ENCODE data around the gene DSEL.

Gene DSEL

GRCh38 chr18:67504739-67505138, 11.8 kb downstream of the DSEL start:
- DNase-seq (ENCODE audit: low read depth in 4 of 4, low spot score in 1 of 4) = no peak

- DNase-seq (ENCODE audit: low read depth in 4 of 4, low spot score in 1 of 4) = no peak
Observed at GRCh38 chr18:67500522-67501205, 15.9 kb downstream of the DSEL start.

DNA sequence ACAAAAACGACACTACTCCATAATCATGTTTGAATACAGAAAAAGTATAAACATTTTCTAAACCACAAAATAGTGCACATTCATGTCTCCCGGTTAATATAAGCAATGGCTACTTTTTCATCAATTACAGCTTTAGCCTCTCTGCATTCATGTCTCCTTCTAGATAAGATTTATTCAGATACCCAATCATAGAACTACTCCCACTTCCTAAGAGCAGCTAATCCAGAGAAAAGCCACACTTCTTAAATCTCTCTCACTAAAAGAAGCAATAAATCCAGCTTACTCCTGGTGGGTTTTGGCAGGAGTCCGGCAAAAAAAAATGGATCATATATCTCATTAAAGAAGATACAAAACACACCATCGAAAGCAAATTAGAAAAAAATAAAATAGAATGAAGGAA, 20.1 kb downstream of the DSEL start:
- DNase-seq (ENCODE audit: low read depth in 4 of 4, low spot score in 1 of 4) = no peak

GRCh38 chr18:67486534-67486933, 30.0 kb downstream of the DSEL start:
- no peak for DNase-seq (ENCODE audit: low read depth in 4 of 4, low spot score in 1 of 4)

- no peak for DNase-seq (ENCODE audit: low read depth in 4 of 4, low spot score in 1 of 4)
Observed at GRCh38 chr18:67485655-67486054, 30.9 kb downstream of the DSEL start.

DNA sequence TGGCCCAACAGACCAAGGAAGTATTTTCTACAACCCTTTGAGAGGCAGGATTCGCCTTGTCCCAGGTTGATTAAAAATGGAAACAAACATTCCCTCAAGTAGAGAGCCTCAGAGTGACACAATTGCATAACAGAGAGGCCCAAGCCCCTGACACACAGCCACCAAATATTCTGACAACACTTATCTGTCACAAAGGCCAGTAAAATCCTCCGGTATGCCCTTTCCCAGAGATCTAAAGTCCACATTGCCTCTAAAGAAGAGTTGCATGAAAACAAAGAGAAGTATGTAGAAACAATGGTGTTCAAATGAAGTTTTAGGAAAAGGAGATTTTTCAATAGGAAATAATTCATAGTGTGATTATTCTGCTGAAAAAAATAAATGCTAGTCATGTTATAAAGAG, 32.1 kb downstream of the DSEL start:
- no peak for DNase-seq (ENCODE audit: low read depth in 4 of 4, low spot score in 1 of 4)

DNA sequence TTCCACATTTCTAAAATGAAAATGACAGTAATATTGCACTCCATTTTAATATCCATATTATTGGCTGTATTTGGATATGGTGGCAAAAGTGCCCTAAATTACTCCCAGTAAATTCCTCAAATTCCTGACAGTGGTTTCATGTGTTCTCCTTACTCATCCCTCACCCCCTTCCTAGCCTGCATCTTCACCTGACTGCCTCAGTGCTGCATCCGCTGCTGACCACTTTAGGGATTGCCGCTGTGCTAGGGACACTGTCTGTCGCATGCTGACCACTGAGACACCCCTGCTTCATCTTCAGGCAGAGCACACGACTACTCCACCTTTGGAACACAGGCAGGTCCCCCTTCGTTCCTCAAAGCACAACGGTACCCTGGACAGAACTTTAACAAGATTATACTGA, 32.6 kb downstream of the DSEL start:
- DNase-seq (ENCODE audit: low read depth in 4 of 4, low spot score in 1 of 4) = no peak

DNA sequence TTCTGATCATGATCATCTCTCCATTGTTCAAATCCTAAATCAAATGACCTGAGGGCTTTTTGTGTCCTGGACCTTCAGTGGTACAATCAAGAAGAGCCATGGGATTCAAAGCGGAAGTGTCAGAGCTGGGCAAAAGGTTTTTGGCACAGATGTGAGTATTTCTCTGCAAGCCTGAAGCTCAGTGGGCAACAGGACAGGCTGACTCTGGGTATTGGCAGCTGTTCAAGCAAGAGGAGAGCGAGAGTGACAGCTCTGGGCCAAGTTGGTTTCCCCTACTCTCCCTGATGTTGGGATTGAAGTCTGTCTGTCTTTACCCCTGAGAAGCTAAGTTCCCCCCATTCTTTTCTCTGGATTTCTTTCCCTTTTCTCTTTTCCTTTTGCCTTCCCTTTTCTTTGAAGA, 33.3 kb downstream of the DSEL start:
- DNase-seq (ENCODE audit: low read depth in 4 of 4, low spot score in 1 of 4) = no peak

GRCh38 chr18:67478249-67478648, 38.3 kb downstream of the DSEL start:
- DNase-seq (ENCODE audit: low read depth in 4 of 4, low spot score in 1 of 4) = no peak

GRCh38 chr18:67477522-67477921, 39.0 kb downstream of the DSEL start:
- no peak for DNase-seq (ENCODE audit: low read depth in 4 of 4, low spot score in 1 of 4)

GRCh38 chr18:67476585-67476984, 39.9 kb downstream of the DSEL start:
- no peak for DNase-seq (ENCODE audit: low read depth in 4 of 4, low spot score in 1 of 4)

DNA sequence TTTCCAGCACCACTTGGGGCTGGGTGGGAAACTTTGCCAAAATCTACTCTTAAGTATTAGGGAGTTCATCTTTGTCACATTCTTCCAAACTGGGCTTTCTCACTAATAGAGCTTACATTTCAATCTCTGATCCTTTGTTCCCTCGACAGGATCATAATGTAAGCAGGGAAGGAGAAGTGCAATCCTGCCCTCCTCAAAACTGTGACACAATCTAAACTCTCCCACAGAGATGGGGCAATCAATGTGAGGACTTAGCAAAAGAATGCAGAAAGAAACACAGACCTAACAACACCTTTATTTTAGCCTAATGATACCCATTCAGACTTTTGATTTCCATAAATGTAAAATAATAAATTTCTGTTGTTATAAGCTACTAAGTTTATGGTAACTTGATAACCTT, 40.8 kb downstream of the DSEL start:
- DNase-seq (ENCODE audit: low read depth in 4 of 4, low spot score in 1 of 4) = no peak

- no peak for DNase-seq (ENCODE audit: low read depth in 4 of 4, low spot score in 1 of 4)
Observed at GRCh38 chr18:67468038-67468437, 48.5 kb downstream of the DSEL start.

DNA sequence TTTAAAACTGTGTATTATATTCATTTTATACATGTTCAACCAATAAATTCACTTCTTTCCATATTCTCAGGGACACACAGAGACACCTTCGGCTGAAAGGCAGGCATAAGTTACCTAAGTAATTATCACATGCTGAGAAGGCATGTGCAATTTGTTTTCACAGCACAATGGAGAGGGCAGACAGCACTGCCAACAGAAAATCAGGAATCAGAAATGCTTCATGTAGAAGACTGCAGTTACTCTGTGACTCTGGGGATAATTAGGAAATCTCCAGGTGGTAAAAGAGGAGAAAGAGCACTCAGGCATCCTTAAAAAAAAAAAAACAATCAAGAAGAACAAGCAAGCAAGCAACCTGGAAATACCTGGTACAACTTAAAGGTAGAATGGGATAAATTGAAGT, 49.3 kb downstream of the DSEL start:
- no peak for DNase-seq (ENCODE audit: low read depth in 4 of 4, low spot score in 1 of 4)

DNA sequence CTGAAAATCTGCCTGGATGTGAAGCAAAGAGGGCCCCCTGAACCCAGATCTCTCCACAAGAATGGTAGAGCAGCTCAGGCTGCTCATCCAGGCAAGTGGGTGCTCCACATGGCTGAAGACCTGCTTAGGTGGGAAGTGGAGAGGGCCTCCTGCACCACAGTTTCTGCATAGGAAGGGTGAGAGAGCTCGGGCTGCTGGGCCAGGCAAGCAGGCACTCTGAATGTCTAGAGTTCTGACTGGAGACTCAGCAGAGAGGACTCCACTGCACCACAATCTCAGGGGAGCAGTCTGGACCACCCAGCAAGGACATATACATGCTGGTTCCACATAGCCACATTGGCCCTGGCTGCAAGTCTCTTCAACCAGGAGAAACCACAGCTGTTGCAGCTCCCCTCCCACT, 52.0 kb downstream of the DSEL start:
- DNase-seq (ENCODE audit: low read depth in 4 of 4, low spot score in 1 of 4) = no peak

DNA sequence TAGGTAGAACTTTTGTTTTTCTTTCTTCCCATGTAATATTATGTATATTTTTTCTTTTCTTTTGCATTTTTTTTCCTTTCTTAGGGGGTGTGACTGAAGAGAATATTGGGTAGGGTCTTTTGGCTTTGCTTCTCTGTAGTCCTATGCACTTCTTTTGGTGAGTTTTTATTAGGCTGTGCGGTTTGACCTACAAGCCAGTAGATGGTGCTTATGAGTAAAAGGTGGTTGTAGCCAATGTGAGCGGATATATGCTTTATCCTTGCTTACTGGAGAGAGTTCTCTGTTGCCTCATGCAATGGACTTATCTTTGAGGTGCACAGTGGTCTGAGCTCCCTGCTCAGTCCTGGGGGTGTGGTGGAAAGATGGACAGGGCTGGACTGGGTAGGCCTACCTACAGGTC, 52.7 kb downstream of the DSEL start:
- DNase-seq (ENCODE audit: low read depth in 4 of 4, low spot score in 1 of 4) = no peak

DNA sequence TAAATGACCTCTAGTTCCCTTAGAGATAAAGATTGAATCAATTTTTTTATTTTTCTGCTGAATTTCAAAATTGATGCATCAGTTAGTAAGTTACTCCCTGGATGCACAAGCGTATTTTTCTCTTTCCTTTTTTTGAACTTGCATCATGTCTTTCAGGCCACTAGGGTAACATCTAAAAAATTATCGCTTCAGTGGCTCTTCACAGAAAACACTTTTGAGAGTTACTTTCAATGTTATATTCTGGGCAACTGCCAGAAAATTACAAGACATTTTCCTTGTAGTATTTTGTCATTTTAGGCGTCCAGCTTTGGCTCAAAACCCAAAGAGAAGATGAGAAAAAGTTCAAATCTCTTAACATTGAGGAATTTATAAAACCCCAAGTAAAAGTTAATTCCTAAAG, 59.8 kb downstream of the DSEL start:
- no peak for DNase-seq (ENCODE audit: low read depth in 4 of 4, low spot score in 1 of 4)
